ENCODE results near the gene HIC1.

GRCh38 chr17:2009737-2010136 lies 45.2 kb upstream of the HIC1 start:
- TF ChIP-seq NFYB (IDR thresholded peaks at IDR 0.05; ENCODE audit: extremely low read depth, insufficient read length) (no peak), RAD51 (IDR thresholded peaks at IDR 0.05; ENCODE audit: borderline replicate concordance, low read depth) (no peak)

Measured in K562 (cell line).